Osteoblast (primary cell): ENCODE measurements around the gene ACOT8. TPM values are rescaled to one million over a fixed set of nuclear protein-coding genes. Genes with fewer than 3 reads are reported as not detected.
A peak's percentile ranks its signal among the peaks of the same experiment; 100 is the strongest.

ENCODE experiments used
- DNase-seq: peaks from one replicate; pipeline ENCODE4 v3.0.0; 2011; ENCODE audit warnings: low spot score, mixed read lengths; ENCODE audit not compliant: insufficient read length; ENCODE audit errors: missing footprints
- H2AFZ ChIP-seq: 2 replicates; pipeline ENCODE4 v1.6.0; 2011; ENCODE audit warnings: mild to moderate bottlenecking, low read length
- H3K27ac ChIP-seq: 2 replicates; pipeline ENCODE4 v1.5.1; 2011; ENCODE audit warnings: mild to moderate bottlenecking, low read depth, low read length, moderate library complexity
- H3K27me3 ChIP-seq: 2 replicates; pipeline ENCODE4 v1.6.0; 2012; ENCODE audit warnings: mild to moderate bottlenecking, control low read depth, inconsistent platforms, low read length, moderate library complexity; ENCODE audit not compliant: insufficient read depth
- H3K36me3 ChIP-seq: 2 replicates; pipeline ENCODE4 v1.5.1; 2011; ENCODE audit warnings: mild to moderate bottlenecking, low read length, control low read depth, moderate library complexity; ENCODE audit not compliant: insufficient read depth
- H3K4me1 ChIP-seq: 2 replicates; pipeline ENCODE4 v1.5.1; 2011; ENCODE audit warnings: mild to moderate bottlenecking, low read length, control low read depth, moderate library complexity; ENCODE audit not compliant: insufficient read depth
- H3K4me2 ChIP-seq: 2 replicates; pipeline ENCODE4 v1.6.0; 2011; ENCODE audit warnings: mild to moderate bottlenecking, low read length; ENCODE audit not compliant: insufficient read depth
- H3K4me3 ChIP-seq: fragments of 200-600 bp; sonication (generic); 3 replicates; pipeline ENCODE4 v1.5.1; 2012; ENCODE audit warnings: mild to moderate bottlenecking, low read length, inconsistent platforms; ENCODE audit not compliant: insufficient read depth
- H3K79me2 ChIP-seq: 2 replicates; pipeline ENCODE4 v1.6.0; 2012; ENCODE audit warnings: mild to moderate bottlenecking, low read length, control low read depth, inconsistent platforms; ENCODE audit not compliant: insufficient read depth
- H3K9me3 ChIP-seq: 2 replicates; pipeline ENCODE4 v1.5.1; 2011; ENCODE audit warnings: low read depth, low read length, control low read depth
- H4K20me1 ChIP-seq: 2 replicates; pipeline ENCODE4 v1.6.0; 2012; ENCODE audit warnings: mild to moderate bottlenecking, low read length, control low read depth; ENCODE audit not compliant: insufficient read depth
- CTCF ChIP-seq: IDR thresholded peaks from 2 replicates; pipeline ENCODE4 v1.5.1; 2011; ENCODE audit warnings: mild to moderate bottlenecking, low read depth, low read length, moderate library complexity; ENCODE audit errors: extremely low read depth
- total RNA-seq: library from RNA; depleted of rRNA; stranded (reverse); fragments of >200 nt; gene quantifications from 2 replicates; pipeline ENCODE4 v1.2.3, GENCODE V29; 2012

ACOT8 gene
- total RNA-seq, 1 donor = 31.8 TPM

GRCh38 chr20:45897692-45898091 lies 40.5 kb upstream of the ACOT8 start:
- peaks cover under 1% of the 10 kb centered on the region for H3K4me1 ChIP-seq

GRCh38 chr20:45897289-45897688 lies 40.1 kb upstream of the ACOT8 start:
- H3K27ac ChIP-seq = no peak overlapping the region
- H3K4me3 ChIP-seq = no peak overlapping the region
- H3K4me1 ChIP-seq = peaks cover 5% of the 10 kb centered on the region
- H3K36me3 ChIP-seq = peaks cover 55% of the 10 kb centered on the region
- H3K9me3 ChIP-seq = no peaks in the 10 kb centered on the region
- H4K20me1 ChIP-seq = peaks cover 18% of the 10 kb centered on the region
- no peak for DNase-seq
- no peak for TF ChIP-seq CTCF
- H2AFZ ChIP-seq = no peak overlapping the region
- no peak overlapping the region for H3K4me2 ChIP-seq
- H3K27me3 ChIP-seq = no peaks in the 10 kb centered on the region
- peaks cover 15% of the 10 kb centered on the region for H3K79me2 ChIP-seq

More at GRCh38 chr20:45897692-45898091, 40.5 kb upstream of the ACOT8 start:
- H3K4me3 ChIP-seq = no peak overlapping the region
- H3K4me2 ChIP-seq = no peak overlapping the region
- no peaks in the 10 kb centered on the region for H3K9me3 ChIP-seq
- peaks cover 11% of the 10 kb centered on the region for H3K79me2 ChIP-seq
- no peak overlapping the region for H2AFZ ChIP-seq
- peaks cover 14% of the 10 kb centered on the region for H4K20me1 ChIP-seq
- TF ChIP-seq CTCF = no peak
- no peak overlapping the region for H3K27ac ChIP-seq
- no peaks in the 10 kb centered on the region for H3K27me3 ChIP-seq
- H3K36me3 ChIP-seq = peaks cover 53% of the 10 kb centered on the region
- DNase-seq = peak; percentile 73

- H3K27ac ChIP-seq = no peak overlapping the region
- peaks cover 55% of the 10 kb centered on the region for H3K36me3 ChIP-seq
- no peak for TF ChIP-seq CTCF
- DNase-seq = peak; percentile 17
- no peaks in the 10 kb centered on the region for H3K27me3 ChIP-seq
- H4K20me1 ChIP-seq = peaks cover 22% of the 10 kb centered on the region
- no peak overlapping the region for H3K4me3 ChIP-seq
- peaks cover 20% of the 10 kb centered on the region for H3K79me2 ChIP-seq
- H3K4me2 ChIP-seq = no peak overlapping the region
- no peak overlapping the region for H2AFZ ChIP-seq
- peaks cover 11% of the 10 kb centered on the region for H3K4me1 ChIP-seq
- H3K9me3 ChIP-seq = no peaks in the 10 kb centered on the region
Observed at GRCh38 chr20:45896641-45897161, 39.5 kb upstream of the ACOT8 start.

- Histone ChIP-seq H3K79me2 (peaks cover 25% of the 10 kb centered on the region), H3K36me3 (peaks cover 55% of the 10 kb centered on the region), H2AFZ (no peak overlapping the region), H3K27me3 (no peaks in the 10 kb centered on the region), H3K9me3 (no peaks in the 10 kb centered on the region), H3K4me1 (peaks cover 23% of the 10 kb centered on the region), H3K27ac (no peak overlapping the region), H3K4me2 (no peak overlapping the region), H3K4me3 (no peak overlapping the region), H4K20me1 (peaks cover 22% of the 10 kb centered on the region)
- no peak for TF ChIP-seq CTCF
- peak; percentile 53 for DNase-seq
Observed at GRCh38 chr20:45894797-45895196, 37.6 kb upstream of the ACOT8 start.
